Ovary (tissue), 3 donors: ENCODE results near the gene ATP23.

Experiments used
- CTCF ChIP-seq, 3 donors: fragments of 450-650 bp in 2 of 3; fragments of 200-600 bp in 1 of 3; IDR thresholded peaks; one replicate each; pipeline versions ENCODE4 v1.5.1 to v1.8.0; 2016 to 2022; ENCODE audit warnings: antibody characterized with exemption in 3 of 3, mild to moderate bottlenecking in 1 of 3
- EP300 ChIP-seq: sonication (generic); formaldehyde crosslinking; IDR thresholded peaks from one replicate; pipeline ENCODE4 v1.6.1; 2017; ENCODE audit warnings: antibody characterized with exemption
- POLR2A ChIP-seq: fragments of 450-650 bp; IDR thresholded peaks from one replicate; pipeline ENCODE4 v1.6.1; 2017; ENCODE audit warnings: antibody characterized with exemption, mild to moderate bottlenecking, moderate library complexity
- donor health status: DM: no; HTN: no; CAD: no.

- TF ChIP-seq CTCF (IDR thresholded peaks at IDR 0.05) (no peak), EP300 (no peak), POLR2A (no peak)
Observed at GRCh38 chr12:57943438-57944080, 2.2 kb downstream of the ATP23 start.
